Measurements from ENCODE around the gene LIN37. TPM values are rescaled to one million over a fixed set of nuclear protein-coding genes. Genes with fewer than 3 reads are reported as not detected.
A peak's percentile ranks its signal among the peaks of the same experiment; 100 is the strongest.
"Not testable (repeated sequence)": the region's sequence is repeated elsewhere in the genome, so short reads cannot be mapped to it uniquely, and the experiment has no call there.

LIN37 gene
- total RNA-seq, 1 donor from 2014 or later = 18.1 TPM

- DNase-seq (ENCODE audit: low read depth) = no peak
Observed at GRCh38 chr19:35719402-35720162, 28.8 kb upstream of the LIN37 start.

GRCh38 chr19:35720163-35720524 is 28.2 kb upstream of the LIN37 start:
- no peak for DNase-seq (ENCODE audit: low read depth)

- no peak for DNase-seq (ENCODE audit: low read depth)
Observed at GRCh38 chr19:35720648-35721047, 27.7 kb upstream of the LIN37 start.

GRCh38 chr19:35721374-35721773 is 27.0 kb upstream of the LIN37 start:
- DNase-seq (ENCODE audit: low read depth) = no peak

- DNase-seq (ENCODE audit: low read depth) = no peak
Observed at GRCh38 chr19:35722461-35722860, 25.9 kb upstream of the LIN37 start.

GRCh38 chr19:35722897-35723296 is 25.5 kb upstream of the LIN37 start:
- DNase-seq (ENCODE audit: low read depth) = no peak

GRCh38 chr19:35723671-35724070 is 24.7 kb upstream of the LIN37 start:
- no peak for DNase-seq (ENCODE audit: low read depth)

GRCh38 chr19:35724132-35724531 is 24.2 kb upstream of the LIN37 start:
- not testable (repeated sequence) for DNase-seq (ENCODE audit: low read depth)

GRCh38 chr19:35724560-35724959 is 23.8 kb upstream of the LIN37 start:
- DNase-seq (ENCODE audit: low read depth) = no peak

GRCh38 chr19:35725216-35725861 is 23.0 kb upstream of the LIN37 start:
- no peak for DNase-seq (ENCODE audit: low read depth)

- peak; percentile 62 for DNase-seq (ENCODE audit: low read depth)
Observed at GRCh38 chr19:35727053-35727955, 21.1 kb upstream of the LIN37 start.

- no peak for DNase-seq (ENCODE audit: low read depth)
Observed at GRCh38 chr19:35727956-35728706, 20.2 kb upstream of the LIN37 start.

GRCh38 chr19:35729021-35729420 is 19.4 kb upstream of the LIN37 start:
- DNase-seq (ENCODE audit: low read depth) = no peak

GRCh38 chr19:35729763-35730162 is 18.6 kb upstream of the LIN37 start:
- no peak for DNase-seq (ENCODE audit: low read depth)

GRCh38 chr19:35730326-35730725 is 18.1 kb upstream of the LIN37 start:
- DNase-seq (ENCODE audit: low read depth) = no peak

- no peak for DNase-seq (ENCODE audit: low read depth)
Observed at GRCh38 chr19:35731353-35731752, 17.0 kb upstream of the LIN37 start.

GRCh38 chr19:35731779-35732405 is 16.5 kb upstream of the LIN37 start:
- DNase-seq (ENCODE audit: low read depth) = no peak

GRCh38 chr19:35732540-35733179 is 15.7 kb upstream of the LIN37 start:
- no peak for DNase-seq (ENCODE audit: low read depth)

- no peak for DNase-seq (ENCODE audit: low read depth)
Observed at GRCh38 chr19:35733180-35734125, 14.9 kb upstream of the LIN37 start.
